Cardiac septum (tissue), 1 donor: ENCODE results near the gene MEGF8. TPM values are rescaled to one million over a fixed set of nuclear protein-coding genes. Genes with fewer than 3 reads are reported as not detected.
"Not testable (repeated sequence)": the region's sequence is repeated elsewhere in the genome, so short reads cannot be mapped to it uniquely, and the experiment has no call there.

Source experiments
- DNase-seq: peaks from one replicate; pipeline ENCODE4 v3.0.0-alpha.2; 2020; ENCODE audit warnings: low spot score
- intact Hi-C: fragments of 100-400 bp; cut with DNase I; formaldehyde crosslinking; loops from one replicate; pipeline ENCODE4 v1.14.0; 2022
- total RNA-seq: library from RNA; stranded (reverse); fragmentation: NEBNext Ultra II Directional; extraction: Animal tissue kit (Norgen Biotek cat#: 25700); gene quantifications from one replicate; pipeline ENCODE4 v1.2.1, GENCODE V29; 2021
- donor health status: DM: no; HTN: no; CAD: no.

Gene MEGF8
- total RNA-seq, 1 donor from 2014 or later = 45.8 TPM

DNA sequence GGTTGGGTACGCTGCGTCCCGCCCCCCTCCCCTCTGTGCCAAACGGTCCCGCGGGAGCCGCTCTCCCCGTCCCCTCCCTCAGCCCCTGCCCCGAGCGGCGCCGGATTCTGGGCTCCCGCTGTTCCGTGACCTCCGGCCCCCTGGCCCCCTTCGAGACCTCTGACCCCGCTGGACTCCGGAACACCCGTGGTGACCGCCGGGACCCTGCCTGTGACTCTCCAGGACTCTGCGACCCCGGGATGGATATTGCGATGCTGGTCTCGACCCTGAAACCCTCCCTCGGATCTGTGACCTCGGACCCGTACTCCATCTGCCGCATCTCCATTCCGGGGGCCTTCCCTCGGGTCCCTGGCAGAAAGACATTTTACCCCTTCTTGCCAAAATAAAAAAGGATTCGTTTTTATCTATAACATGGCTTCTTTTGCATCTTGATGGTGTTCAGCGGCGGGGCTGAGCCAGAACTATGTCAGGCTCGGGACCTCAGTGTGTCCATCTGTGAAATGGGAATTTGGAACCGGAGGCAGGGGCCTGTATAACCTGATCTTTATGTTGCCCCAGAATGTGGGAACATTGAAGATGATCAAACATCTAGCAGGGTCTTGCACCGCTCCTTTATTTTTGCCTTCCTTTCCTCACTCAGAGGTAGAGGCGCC is 654 bp upstream of the MEGF8 start:
- intact Hi-C loops = loop anchor here (2.0 to 5.0 kb wide), 3 partner anchors 73 to 192 kb away; partner anchors contain the start of gene POU2F2
- DNase-seq = no peak

DNA sequence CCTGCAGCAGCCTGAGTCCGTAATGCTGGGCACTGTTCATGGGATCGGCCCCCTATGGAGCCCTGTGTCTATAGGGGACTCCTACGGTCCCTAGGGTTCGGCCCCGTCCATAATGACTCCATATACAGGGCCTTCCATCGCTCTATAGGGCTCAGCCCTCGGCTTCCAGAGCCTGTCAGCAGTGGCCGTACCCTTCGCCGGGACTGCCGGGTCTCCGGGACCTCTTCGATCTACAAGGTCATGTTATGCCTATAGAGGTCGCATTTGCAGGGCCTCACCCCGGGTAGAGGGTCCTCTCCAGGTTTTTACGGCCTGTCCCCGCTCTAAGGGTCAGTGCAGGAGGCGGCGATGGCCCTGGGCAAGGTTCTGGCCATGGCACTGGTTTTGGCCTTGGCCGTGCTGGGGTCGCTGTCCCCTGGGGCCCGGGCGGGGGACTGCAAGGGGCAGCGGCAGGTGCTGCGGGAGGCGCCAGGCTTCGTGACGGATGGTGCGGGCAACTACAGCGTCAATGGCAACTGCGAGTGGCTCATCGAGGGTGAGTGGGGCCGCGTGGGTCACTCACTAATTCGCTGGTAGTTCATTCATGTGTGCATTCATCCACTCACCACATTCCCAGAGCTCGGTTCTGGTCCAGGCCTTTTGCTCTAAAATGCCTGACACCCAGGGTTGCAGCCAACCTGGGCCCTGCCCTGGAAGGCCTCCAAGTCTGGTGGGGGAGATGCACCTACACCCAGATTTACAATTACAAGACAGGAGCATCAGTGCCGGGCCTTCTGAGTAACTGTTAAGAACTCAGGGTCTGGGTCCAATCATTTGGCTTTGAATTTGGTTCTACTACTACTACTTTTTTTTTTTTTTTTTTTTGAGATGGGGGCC is 699 bp downstream of the MEGF8 start:
- DNase-seq = no peak
- intact Hi-C loops = loop anchor here (2.0 to 5.0 kb wide), 3 partner anchors 71 to 194 kb away; partner anchors contain the start of gene POU2F2

DNA sequence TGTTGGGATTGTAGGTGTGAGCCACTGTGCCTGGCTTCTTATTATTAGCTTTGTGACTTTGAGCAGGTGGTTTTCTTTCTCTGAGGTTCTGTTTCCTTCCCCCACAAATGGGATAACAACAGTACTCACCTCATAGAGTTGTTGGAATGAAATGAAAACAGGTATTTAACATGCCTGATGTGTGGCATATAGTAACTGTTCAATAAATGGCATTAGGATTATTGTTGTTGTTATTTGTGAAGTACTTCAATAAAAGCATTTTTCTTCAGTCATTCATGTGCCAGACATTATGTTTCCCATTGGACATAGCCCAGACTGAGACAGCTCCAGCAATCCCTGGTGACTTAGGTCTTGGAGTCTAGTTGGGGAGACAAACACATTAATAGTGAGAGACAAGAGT is 1.5 kb downstream of the MEGF8 start:
- intact Hi-C loops = loop anchor here (5.0 kb wide), 2 partner anchors 70 to 195 kb away; partner anchors contain the start of gene POU2F2

DNA sequence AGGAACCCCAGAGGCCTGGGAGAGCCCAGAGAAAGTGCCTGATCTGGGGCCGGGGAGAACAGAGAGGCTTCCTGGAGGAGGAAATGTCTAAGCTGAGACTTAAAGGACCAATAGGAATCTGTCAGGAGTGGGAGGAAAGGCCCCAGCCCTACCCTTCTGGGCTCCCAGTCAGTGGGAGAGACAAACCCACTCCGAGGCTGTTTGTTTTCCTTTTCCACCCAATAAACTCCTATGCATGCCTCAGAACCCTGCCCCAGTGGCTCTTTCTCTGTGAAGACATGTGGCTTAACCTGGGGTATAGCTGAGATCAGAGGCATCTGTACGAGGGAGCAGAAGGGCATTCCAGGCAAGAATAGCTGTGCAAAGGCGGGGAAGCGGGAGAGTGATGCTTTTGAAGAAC is 1.9 kb downstream of the MEGF8 start:
- no peak for DNase-seq
- intact Hi-C loops = loop anchor here (5.0 kb wide), 2 partner anchors 70 to 195 kb away; partner anchors contain the start of gene POU2F2

More for the DNA sequence above, 1.5 kb downstream of the MEGF8 start:
- DNase-seq = no peak

DNA sequence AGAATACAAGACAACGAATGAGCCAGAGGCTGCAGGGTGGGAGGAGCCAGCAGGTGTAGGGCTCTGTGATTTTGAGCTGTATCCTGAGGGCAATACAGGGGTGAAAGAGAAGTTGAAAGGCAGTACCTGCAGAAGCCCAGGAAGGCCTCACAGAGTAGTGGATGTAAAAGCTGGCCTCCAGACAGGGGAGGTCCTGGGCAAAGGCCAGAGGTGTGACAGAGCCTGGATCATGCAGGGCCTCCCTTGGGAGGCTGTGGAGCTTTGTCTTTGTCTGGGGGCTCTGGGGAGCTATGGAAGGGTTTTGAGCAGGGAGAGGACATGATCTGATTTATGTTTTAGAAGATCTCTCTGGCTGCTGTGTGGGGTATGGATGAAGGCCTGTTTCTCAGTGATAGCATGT is 2.7 kb downstream of the MEGF8 start:
- no peak for DNase-seq
- intact Hi-C loops = loop anchor here (5.0 kb wide), 2 partner anchors 69 to 196 kb away; partner anchors contain the start of gene POU2F2

DNA sequence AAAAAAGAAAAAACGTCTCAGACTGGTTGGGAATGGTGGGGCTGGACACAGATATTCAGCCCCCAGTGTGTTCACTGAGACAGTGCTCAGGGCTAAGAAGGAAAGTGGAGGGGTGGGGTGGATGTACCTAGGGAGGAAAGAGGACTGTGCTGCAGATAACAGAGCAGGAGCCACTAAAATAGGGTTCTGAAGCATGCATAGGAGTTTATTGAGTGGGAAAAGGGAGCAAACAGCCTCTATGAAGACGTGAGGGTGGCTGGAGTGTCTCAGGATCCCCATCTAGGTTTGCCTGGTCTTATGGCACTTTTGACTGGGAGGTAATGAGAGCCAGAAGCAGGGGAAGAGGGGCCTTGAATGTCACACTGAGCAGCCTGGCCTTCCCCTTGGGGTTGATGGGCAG is 3.4 kb downstream of the MEGF8 start:
- no peak for DNase-seq
- intact Hi-C loops = loop anchor here (5.0 kb wide), 2 partner anchors 68 to 197 kb away; partner anchors contain the start of gene POU2F2

DNA sequence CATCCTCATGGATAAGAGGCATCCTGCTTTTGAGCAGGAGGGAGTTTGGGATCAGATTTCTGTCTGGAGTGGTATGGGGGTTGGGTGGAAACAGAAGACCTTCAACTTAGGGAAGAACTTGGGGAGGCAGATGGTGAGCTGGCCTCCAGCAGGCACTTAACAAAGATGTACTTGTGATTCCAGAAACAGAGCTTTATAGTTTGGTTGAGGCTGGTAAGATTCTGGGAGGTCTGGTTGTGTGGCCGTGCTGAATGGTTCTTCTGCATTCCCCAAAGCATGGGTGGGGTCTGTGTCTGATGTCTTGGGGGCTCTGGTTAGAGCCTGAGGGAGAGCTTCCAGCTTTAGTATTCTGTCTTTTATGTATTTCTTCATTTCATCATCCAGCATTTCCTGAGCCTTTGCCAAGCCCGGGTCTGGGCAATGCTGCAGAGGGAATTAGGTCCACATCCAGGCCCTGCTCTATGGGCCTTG is 4.8 kb downstream of the MEGF8 start:
- intact Hi-C loops = no loop called here
- DNase-seq = no peak

DNA sequence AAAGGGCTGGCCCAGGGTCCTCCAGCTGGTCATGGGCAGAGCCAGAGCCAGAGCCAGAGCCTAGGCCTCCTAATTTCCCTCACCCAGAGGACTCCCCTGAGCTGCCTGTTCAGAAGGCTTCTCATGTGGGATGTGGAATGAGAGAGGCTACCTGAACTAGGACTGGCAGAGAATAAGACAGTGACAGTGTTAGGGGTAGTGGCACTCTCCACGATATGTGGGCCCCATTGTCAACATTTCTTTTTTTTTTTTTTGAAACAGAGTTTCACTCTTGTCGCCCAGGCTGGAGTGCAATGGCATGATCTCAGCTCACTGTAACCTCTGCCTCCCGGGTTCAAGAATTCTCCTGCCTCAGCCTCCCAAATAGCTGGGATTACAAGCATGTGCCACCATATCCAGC is 5.9 kb downstream of the MEGF8 start:
- intact Hi-C loops, DNase-seq: not testable (repeated sequence)

DNA sequence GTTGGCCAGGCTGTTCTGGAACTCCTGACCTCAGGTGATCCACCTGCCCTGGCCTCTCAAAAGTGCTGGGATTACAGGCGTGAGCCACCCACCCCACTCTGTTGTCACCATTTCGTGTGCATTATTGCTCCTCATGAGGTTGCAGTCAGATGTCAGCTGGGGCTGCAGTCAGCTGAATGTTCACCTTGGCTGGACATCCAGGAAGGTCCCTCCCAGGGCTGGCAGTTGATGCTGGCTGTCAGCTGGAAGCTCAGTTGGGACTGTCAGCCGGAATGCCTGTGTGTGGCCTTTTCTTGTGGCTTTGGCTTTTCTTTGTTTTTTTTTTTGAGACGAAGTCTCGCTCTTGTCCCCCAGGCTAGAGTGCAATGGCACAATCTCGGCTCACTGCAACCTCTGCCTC is 6.6 kb downstream of the MEGF8 start:
- intact Hi-C loops = no loop called here
- no peak for DNase-seq

DNA sequence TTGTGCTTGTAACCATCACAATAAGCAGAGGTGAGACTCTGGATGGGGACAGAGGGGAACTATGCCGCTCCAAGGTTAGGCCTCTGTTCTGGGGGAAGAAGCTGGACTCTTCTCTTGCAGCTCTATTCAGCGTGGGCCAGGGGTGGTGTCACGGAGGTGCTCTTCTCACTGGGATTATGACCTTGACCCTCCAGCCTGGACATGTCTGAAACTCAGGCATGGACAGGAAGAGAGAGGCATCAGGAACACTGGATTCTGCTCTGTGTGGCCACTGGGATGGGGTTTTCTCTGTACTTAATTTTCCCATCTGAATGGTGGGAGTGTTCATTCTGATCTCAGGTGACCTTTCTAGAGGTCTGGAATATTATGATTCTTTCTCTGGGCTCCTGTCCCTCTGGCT is 7.6 kb downstream of the MEGF8 start:
- DNase-seq = no peak
- intact Hi-C loops = no loop called here

DNA sequence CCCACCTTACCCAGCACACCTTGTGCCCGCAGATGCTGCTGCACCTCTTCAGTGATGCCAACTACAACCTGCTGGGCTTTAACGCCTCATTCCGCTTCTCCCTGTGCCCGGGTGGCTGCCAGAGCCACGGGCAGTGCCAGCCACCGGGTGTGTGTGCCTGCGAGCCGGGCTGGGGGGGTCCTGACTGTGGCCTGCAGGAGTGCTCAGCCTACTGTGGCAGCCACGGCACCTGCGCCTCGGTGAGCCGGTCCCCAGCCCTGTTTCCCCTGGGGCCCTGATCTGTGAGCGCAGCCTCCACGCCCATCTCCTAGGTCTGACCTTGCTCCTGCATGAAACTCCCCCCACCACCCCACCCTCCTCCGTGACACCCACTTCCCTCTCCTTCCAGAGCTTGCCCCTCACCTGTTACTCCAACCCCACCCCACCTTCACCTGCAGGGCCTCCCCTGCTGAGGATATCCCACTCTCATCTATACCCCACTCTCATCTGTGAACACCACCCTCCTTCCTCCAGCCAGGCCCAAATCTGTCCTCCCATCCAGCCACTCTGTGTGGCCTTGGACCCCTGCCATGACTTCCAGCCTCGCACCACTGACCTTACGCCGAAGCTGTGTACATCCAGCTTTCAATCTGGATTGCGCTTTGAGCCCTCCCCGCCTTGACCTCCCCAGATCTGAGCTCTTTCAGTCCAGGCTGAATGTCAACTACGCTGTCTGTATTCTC is 8.7 kb downstream of the MEGF8 start:
- intact Hi-C loops = no loop called here

DNA sequence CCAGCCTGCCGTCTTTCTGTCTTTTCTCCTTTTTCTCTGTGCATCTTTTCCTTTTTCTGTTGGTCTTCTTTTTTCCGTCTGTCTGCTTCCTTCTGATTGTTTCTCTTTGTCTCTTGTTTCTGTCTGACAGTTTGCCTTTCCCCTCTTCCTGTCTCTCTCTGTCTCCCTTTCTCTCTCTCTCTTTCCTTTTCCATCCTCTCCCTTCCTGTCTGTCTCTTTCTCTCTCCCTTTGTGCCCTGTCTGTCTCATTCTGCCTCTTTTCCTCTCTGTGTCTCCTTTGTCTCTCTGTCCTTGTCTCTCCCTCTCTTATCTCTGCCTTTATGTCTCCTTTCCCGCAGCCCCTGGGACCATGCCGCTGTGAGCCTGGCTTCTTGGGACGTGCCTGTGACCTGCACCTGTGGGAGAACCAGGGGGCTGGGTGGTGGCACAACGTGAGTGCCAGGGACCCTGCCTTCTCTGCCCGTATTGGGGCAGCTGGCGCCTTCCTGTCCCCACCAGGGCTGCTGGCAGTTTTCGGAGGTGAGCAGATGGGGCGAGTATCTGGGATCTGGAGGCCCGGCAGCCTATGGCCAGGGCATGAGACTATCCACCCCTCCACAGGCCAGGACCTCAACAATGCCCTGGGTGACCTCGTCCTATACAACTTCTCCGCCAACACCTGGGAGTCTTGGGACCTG is 9.4 kb downstream of the MEGF8 start:
- intact Hi-C loops = no loop called here

More for the DNA sequence above, 8.7 kb downstream of the MEGF8 start:
- no peak for DNase-seq

DNA sequence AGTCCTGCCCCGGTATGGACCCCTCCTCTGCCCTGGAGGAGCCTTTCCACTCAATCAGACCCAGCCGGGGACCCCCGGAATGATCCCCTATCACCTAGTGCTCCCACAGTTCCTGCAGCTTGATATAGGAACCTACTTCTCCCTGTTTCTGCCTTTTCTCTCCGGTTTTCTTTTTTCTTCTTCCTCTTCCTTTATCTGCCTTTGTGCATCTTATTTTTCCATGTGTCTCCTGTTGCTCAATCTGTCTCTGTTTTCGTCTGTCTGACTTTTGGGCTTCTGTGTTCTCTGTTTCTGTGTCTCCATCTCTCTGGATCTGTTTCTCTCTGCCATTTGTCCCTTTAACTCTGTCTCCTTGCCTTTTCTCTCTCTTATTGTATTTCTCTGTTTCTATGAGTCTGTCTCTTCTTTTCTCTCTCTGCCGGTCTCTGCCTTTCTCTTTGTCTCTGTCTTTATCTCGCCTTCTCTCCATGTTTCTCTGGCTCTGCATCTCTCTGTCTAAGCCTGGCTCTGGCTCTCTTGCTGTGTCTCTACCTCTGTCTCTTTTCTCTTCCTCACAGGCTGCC is 10.0 kb downstream of the MEGF8 start:
- intact Hi-C loops = no loop called here
- DNase-seq = no peak

More for the DNA sequence above, 9.4 kb downstream of the MEGF8 start:
- DNase-seq = no peak

DNA sequence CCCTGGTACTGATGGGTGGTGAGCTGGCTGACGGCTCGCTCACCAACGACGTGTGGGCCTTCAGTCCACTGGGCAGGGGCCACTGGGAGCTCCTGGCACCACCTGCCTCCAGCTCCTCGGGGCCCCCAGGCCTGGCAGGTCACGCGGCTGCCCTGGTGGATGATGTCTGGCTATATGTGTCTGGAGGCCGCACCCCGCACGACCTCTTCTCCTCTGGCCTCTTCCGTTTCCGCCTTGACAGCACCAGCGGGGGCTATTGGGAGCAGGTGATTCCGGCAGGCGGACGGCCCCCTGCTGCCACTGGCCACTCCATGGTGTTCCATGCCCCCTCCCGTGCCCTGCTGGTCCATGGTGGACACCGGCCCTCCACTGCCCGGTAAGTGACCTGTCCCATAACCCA is 10.5 kb downstream of the MEGF8 start:
- intact Hi-C loops = no loop called here

DNA sequence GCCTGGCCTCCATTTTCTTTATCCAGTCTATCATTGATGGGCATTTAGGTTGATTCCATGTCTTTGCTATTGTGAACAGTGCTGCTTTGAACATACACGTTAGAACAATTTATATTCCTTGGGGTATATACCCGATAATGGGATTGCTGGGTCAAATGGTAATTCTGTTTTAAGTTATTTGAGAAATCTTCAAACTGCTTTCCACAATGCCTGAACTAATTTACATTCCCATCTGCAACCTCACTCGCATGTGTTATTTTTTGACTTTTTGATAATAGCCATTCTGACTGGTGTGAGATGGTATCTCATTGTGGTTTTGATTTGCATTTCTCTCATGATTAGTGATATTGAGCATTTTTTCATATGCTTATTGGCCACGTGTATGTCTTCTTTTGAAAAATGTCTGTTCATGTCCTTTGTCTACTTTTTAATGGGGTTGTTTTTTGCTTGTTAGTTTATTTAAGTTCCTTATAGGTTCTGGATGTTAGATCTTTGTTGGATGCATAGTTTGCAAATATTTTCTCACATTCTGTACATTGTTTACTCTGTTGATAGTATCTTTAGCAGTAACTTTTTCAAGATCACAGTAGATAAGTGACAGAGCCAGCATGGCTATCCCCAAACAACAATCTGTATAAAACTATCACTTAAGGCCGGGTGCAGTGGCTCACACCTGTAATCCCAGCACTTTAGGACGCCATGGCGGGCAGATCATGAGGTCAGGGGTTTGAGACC is 13.9 kb downstream of the MEGF8 start:
- DNase-seq, intact Hi-C loops: not testable (repeated sequence)

More for the DNA sequence above, 10.5 kb downstream of the MEGF8 start:
- DNase-seq = no peak

DNA sequence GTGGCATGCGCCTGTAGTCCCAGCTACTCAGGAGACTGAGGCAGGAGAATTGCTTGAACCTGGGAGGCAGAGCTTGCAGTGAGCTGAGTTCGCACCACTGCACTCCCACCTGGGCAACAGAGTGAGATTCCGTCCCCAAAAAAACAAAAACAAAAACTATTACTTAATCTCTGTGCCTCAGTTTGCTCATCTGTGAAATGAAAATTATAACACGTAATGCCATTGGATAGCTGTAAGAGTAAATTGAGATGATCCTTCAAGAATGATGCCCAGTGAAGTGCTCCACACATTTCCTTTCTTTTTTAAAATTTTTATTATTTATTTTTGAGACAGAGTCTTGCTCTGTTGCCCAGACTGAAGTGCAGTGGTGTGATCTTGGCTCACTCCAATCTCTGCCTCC is 14.5 kb downstream of the MEGF8 start:
- intact Hi-C loops, DNase-seq: not testable (repeated sequence)

DNA sequence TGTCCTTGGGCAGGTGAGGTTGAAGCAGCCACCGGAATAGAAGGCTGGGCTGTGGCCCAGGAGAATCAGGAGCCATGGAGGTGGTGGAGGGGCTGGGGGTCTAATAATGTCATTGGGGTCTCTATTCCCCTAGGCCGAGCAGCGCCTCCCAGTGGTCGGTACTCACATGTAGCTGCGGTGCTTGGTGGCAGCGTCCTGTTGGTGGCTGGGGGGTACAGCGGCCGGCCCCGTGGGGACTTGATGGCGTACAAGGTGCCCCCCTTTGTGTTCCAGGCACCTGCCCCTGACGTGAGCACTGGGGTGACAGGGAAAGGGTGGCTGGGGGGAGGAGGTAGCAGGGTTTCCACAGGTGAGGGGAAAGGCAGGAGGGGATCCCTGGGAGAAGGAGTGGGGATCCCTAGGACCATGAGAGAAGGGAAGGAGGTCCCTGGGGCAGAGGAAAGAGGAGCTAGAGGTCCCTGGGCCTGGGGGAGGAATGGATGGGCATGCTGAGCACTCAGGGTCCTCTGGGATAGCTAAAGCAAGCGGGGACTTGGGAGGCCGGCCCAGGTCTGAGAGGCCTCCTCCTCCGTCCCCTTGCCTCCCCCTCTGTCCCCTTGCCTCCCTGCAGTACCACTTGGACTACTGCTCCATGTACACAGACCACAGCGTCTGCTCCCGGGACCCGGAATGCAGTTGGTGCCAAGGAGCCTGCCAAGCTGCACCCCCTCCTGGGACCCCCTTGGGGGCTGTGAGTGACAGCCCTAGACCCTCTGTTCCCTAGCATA is 18.1 kb downstream of the MEGF8 start:
- intact Hi-C loops = no loop called here
- no peak for DNase-seq
